ENCODE data around the gene ATG2B.

DNA sequence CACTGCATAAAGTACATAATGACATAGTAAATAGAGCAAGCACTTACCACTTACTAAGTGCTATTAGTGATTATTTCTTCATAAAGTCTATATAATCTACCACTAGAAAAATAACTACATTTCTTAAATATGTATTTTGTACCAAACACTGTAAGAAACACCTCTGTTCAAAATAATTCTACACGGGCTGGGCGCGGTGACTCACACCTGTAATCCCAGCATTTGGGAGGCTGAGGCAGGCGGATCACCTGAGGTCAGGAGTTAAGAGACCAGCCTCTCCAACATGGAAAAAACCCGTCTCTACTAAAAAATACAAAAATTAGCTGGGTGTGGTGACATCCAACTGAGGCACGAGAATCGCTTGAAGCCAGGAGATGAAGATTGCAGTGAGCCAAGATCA, 38.9 kb downstream of the ATG2B start:
- TF ChIP-seq, protein P1, sequence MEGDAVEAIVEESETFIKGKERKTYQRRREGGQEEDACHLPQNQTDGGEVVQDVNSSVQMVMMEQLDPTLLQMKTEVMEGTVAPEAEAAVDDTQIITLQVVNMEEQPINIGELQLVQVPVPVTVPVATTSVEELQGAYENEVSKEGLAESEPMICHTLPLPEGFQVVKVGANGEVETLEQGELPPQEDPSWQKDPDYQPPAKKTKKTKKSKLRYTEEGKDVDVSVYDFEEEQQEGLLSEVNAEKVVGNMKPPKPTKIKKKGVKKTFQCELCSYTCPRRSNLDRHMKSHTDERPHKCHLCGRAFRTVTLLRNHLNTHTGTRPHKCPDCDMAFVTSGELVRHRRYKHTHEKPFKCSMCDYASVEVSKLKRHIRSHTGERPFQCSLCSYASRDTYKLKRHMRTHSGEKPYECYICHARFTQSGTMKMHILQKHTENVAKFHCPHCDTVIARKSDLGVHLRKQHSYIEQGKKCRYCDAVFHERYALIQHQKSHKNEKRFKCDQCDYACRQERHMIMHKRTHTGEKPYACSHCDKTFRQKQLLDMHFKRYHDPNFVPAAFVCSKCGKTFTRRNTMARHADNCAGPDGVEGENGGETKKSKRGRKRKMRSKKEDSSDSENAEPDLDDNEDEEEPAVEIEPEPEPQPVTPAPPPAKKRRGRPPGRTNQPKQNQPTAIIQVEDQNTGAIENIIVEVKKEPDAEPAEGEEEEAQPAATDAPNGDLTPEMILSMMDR (IDR thresholded peaks at IDR 0.05), result no peak
- TF ChIP-seq POLR2A (IDR thresholded peaks at IDR 0.05), result no peak
